ENCODE measurements around the gene SH3BP2.

The SH3BP2 gene

GRCh38 chr4:2887343-2887742 lies 94.5 kb downstream of the SH3BP2 start:
- no peak for DNase-seq

DNA sequence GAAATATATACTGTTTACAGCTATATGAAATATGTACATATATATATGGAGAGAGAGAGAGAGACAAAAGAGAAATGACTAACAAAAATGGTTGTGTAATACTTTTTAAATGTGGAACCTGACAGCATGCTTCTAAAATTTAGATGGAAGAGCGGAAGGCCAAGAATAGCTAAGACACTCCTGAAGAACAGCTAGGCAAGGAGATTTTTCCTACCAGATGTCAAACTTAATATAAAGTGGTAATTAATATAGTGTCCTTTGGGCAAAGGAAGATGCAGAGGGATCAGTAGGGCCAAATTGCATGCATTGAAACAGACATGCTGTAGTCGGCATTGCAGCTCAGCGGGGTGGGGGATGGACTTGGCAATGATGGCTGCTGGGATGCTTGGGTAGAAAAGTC lies 96.0 kb downstream of the SH3BP2 start:
- DNase-seq = no peak
